ENCODE data around the gene NRG2.

DNA sequence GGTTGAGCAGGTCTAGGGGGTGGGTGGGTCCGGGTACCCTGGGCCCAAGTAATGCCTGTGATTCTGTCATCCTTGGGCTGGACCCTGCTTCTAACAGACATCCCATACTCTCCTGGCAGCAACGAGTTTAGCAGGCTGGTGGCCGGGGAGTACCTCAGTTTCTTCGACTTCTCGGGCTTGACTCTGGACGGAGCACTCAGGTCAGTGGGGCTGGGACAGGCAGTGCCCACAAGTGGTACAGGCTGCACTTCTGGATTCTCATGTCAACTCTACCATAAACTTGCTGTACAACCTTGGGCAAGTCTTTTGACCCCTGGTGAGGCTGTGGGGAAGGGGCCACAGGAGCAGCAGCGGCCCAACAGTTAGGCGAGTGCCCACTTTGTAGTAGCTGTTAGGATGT, 225.7 kb downstream of the NRG2 start:
- TF ChIP-seq CTCF (IDR thresholded peaks at IDR 0.05), result no peak
- no peak for TF ChIP-seq POLR2A (IDR thresholded peaks at IDR 0.05)
